SK-N-SH treated with all-trans-retinoic acid at 6 μM for 48 hours (cell line): Measurements from ENCODE around the gene CLCN7.
"Not testable (repeated sequence)": the region's sequence is repeated elsewhere in the genome, so short reads cannot be mapped to it uniquely, and the experiment has no call there.

Experiments
- ATAC-seq: fragments of 200-7000 bp; cut with Tn5 transposase; 3 replicates; pipeline ENCODE4 v1.9.1; 2020; ENCODE audit warnings: mild to moderate bottlenecking, moderate library complexity
- ARNTL ChIP-seq: fragments of 450-650 bp; formaldehyde crosslinking; IDR thresholded peaks from 2 replicates; pipeline ENCODE4 v1.5.0; 2020; ENCODE audit warnings: low read depth, mild to moderate bottlenecking, moderate library complexity, borderline replicate concordance
- CREB5 ChIP-seq: fragments of 250-450 bp; sonication (Bioruptor Pico); IDR thresholded peaks from 2 replicates; pipeline ENCODE4 v1.5.1; 2020; ENCODE audit warnings: low read depth, mild to moderate bottlenecking, moderate library complexity
- CSRNP3 ChIP-seq: fragments of 250-450 bp; sonication (Bioruptor Pico); IDR thresholded peaks from 2 replicates; pipeline ENCODE4 v1.5.1; 2021; ENCODE audit warnings: mild to moderate bottlenecking, moderate library complexity
- ESRRG ChIP-seq: fragments of 250-450 bp; sonication (Bioruptor Pico); IDR thresholded peaks from 2 replicates; pipeline ENCODE4 v1.6.1; 2021; ENCODE audit warnings: mild to moderate bottlenecking
- GLIS3 ChIP-seq: fragments of 250-450 bp; sonication (Bioruptor Pico); IDR thresholded peaks from 2 replicates; pipeline ENCODE4 v1.5.0; 2020; ENCODE audit warnings: mild to moderate bottlenecking, moderate library complexity
- ISL1 ChIP-seq: fragments of 250-450 bp; sonication (Bioruptor Pico); IDR thresholded peaks from 2 replicates; pipeline ENCODE4 v2.1.2; 2022; ENCODE audit warnings: mild to moderate bottlenecking, moderate library complexity
- OSR1 ChIP-seq: fragments of 250-450 bp; sonication (Bioruptor Pico); IDR thresholded peaks from 2 replicates; pipeline ENCODE4 v1.8.0; 2022; ENCODE audit warnings: moderate library complexity, mild to moderate bottlenecking, inconsistent platforms
- PATZ1 ChIP-seq: fragments of 250-450 bp; sonication (Bioruptor Pico); IDR thresholded peaks from 2 replicates; pipeline ENCODE4 v1.8.0; 2020; ENCODE audit warnings: mild to moderate bottlenecking, moderate library complexity, borderline replicate concordance
- POU6F1 ChIP-seq: fragments of 250-450 bp; sonication (Bioruptor Pico); IDR thresholded peaks from 2 replicates; pipeline ENCODE4 v1.8.0; 2021; ENCODE audit warnings: low read depth, mild to moderate bottlenecking, moderate library complexity, borderline replicate concordance
- PPARA ChIP-seq: fragments of 250-450 bp; sonication (Bioruptor Pico); IDR thresholded peaks from 2 replicates; pipeline ENCODE4 v1.5.0; 2020; ENCODE audit warnings: mild to moderate bottlenecking, borderline replicate concordance
- RARB ChIP-seq: fragments of 250-450 bp; sonication (Bioruptor Pico); IDR thresholded peaks from 2 replicates; pipeline ENCODE4 v1.8.0; 2021; ENCODE audit warnings: mild to moderate bottlenecking, moderate library complexity
- SNAI2 ChIP-seq: fragments of 250-450 bp; sonication (Bioruptor Pico); IDR thresholded peaks from 2 replicates; pipeline ENCODE4 v1.5.0; 2020; ENCODE audit warnings: mild to moderate bottlenecking, moderate library complexity
- TCF4 ChIP-seq: fragments of 250-450 bp; sonication (Bioruptor Pico); IDR thresholded peaks from 2 replicates; pipeline ENCODE4 v1.8.0; 2021; ENCODE audit warnings: mild to moderate bottlenecking, moderate library complexity, borderline replicate concordance
- TOX ChIP-seq: fragments of 250-450 bp; sonication (Bioruptor Pico); IDR thresholded peaks from 2 replicates; pipeline ENCODE4 v1.8.0; 2021; ENCODE audit warnings: mild to moderate bottlenecking, moderate library complexity, borderline replicate concordance
- TSHZ2 ChIP-seq: fragments of 250-450 bp; sonication (Bioruptor Pico); IDR thresholded peaks from 2 replicates; pipeline ENCODE4 v1.5.0; 2020; ENCODE audit warnings: mild to moderate bottlenecking, moderate library complexity
- ZFP3 ChIP-seq: fragments of 250-450 bp; sonication (Bioruptor Pico); IDR thresholded peaks from 2 replicates; pipeline ENCODE4 v1.5.0; 2020; ENCODE audit warnings: mild to moderate bottlenecking, moderate library complexity
- ZFP30 ChIP-seq: fragments of 450-650 bp; formaldehyde crosslinking; IDR thresholded peaks from 2 replicates; pipeline ENCODE4 v1.5.0; 2022; ENCODE audit warnings: mild to moderate bottlenecking, moderate library complexity
- ZNF70 ChIP-seq: fragments of 450-650 bp; formaldehyde crosslinking; IDR thresholded peaks from 2 replicates; pipeline ENCODE4 v1.5.0; 2020; ENCODE audit warnings: mild to moderate bottlenecking, moderate library complexity
- ZNF8 ChIP-seq: fragments of 450-650 bp; formaldehyde crosslinking; IDR thresholded peaks from 2 replicates; pipeline ENCODE4 v1.5.0; 2020; ENCODE audit warnings: mild to moderate bottlenecking, moderate library complexity

Gene CLCN7

GRCh38 chr16:1478937-1479336, 4.1 kb upstream of the CLCN7 start:
- TF ChIP-seq ZNF8: 0 out of 2 replicates have a peak, but pooled peaks have one; percentile 47
- ATAC-seq: not testable (repeated sequence)

- ATAC-seq: no peak
Observed at GRCh38 chr16:1477033-1477432, 2.2 kb upstream of the CLCN7 start.

GRCh38 chr16:1475552-1476114, 805 bp upstream of the CLCN7 start:
- ATAC-seq: no peak
- no peak for TF ChIP-seq ZFP30 (CRISPR knock-in tag)

More at GRCh38 chr16:1477033-1477432, 2.2 kb upstream of the CLCN7 start:
- TF ChIP-seq RARB (CRISPR knock-in tag) (no peak), ZNF70 (CRISPR knock-in tag) (no peak), TSHZ2 (CRISPR knock-in tag) (no peak), OSR1 (no peak), CREB5 (CRISPR knock-in tag) (no peak), PPARA (CRISPR knock-in tag) (no peak), TOX (CRISPR knock-in tag) (no peak), ISL1 (no peak), GLIS3 (CRISPR knock-in tag) (no peak)

- TF ChIP-seq SNAI2 (CRISPR knock-in tag): no peak
- TF ChIP-seq ZFP3 (CRISPR knock-in tag): no peak
- no peak for TF ChIP-seq TCF4 (CRISPR knock-in tag)
- no peak for TF ChIP-seq OSR1
- TF ChIP-seq PATZ1 (CRISPR knock-in tag): no peak
- TF ChIP-seq CSRNP3: no peak
- TF ChIP-seq ZNF70 (CRISPR knock-in tag): no peak
- no peak for TF ChIP-seq ISL1
- TF ChIP-seq ESRRG (CRISPR knock-in tag): no peak
- TF ChIP-seq ARNTL (CRISPR knock-in tag): no peak
- no peak for TF ChIP-seq GLIS3 (CRISPR knock-in tag)
- TF ChIP-seq ZFP30 (CRISPR knock-in tag): no peak
- TF ChIP-seq POU6F1 (CRISPR knock-in tag): no peak
- TF ChIP-seq CREB5 (CRISPR knock-in tag): no peak
- ATAC-seq: no peak; the same call in 2 of the 3 replicates
Observed at GRCh38 chr16:1474082-1474795, 589 bp downstream of the CLCN7 start.
